GM06990 (cell line): ENCODE results near the gene SNAP29.

ENCODE experiments used
- DNase-seq: peaks from one replicate; pipeline ENCODE4 v3.0.0-alpha.2; 2011; ENCODE audit not compliant: insufficient read length; ENCODE audit errors: extremely low read depth
- H3K27me3 ChIP-seq: replicated peaks from 2 replicates; pipeline ENCODE4 v1.6.0; 2011; ENCODE audit warnings: low read length; ENCODE audit not compliant: control insufficient read depth, insufficient read depth
- H3K36me3 ChIP-seq: 2 replicates; pipeline ENCODE4 v1.5.1; 2011; ENCODE audit warnings: low read length; ENCODE audit not compliant: control insufficient read depth, insufficient read depth
- H3K4me3 ChIP-seq: replicated peaks from 2 replicates; pipeline ENCODE4 v1.5.1; 2011; ENCODE audit warnings: low read depth, mild to moderate bottlenecking, control low read depth, low read length
- CTCF ChIP-seq: IDR thresholded peaks from 2 replicates; pipeline ENCODE4 v1.5.1; 2011; ENCODE audit warnings: low read length, control low read depth, mild to moderate bottlenecking, inconsistent platforms; ENCODE audit not compliant: insufficient read depth, poor library complexity, severe bottlenecking

The SNAP29 gene

GRCh38 chr22:20813056-20813455, 45.8 kb upstream of the SNAP29 start:
- H3K4me3 ChIP-seq: no peak overlapping the region
- no peaks in the 10 kb centered on the region for H3K27me3 ChIP-seq
- no peak for TF ChIP-seq CTCF
- DNase-seq: no peak
- H3K36me3 ChIP-seq: peaks cover 7% of the 10 kb centered on the region

- no peak for TF ChIP-seq CTCF
- Histone ChIP-seq H3K27me3 (no peaks in the 10 kb centered on the region), H3K36me3 (peaks cover 6% of the 10 kb centered on the region), H3K4me3 (no peak overlapping the region)
- DNase-seq: no peak
Measured at GRCh38 chr22:20814221-20814808, 44.5 kb upstream of the SNAP29 start.

- no peak for DNase-seq
- H3K27me3 ChIP-seq: no peaks in the 10 kb centered on the region
- peaks cover 8% of the 10 kb centered on the region for H3K36me3 ChIP-seq
- TF ChIP-seq CTCF: no peak
- no peak overlapping the region for H3K4me3 ChIP-seq
Measured at GRCh38 chr22:20815477-20816050, 43.2 kb upstream of the SNAP29 start.

- no peaks in the 10 kb centered on the region for H3K27me3 ChIP-seq
- H3K36me3 ChIP-seq: peaks cover 6% of the 10 kb centered on the region
- TF ChIP-seq CTCF: no peak
- H3K4me3 ChIP-seq: no peak overlapping the region
- DNase-seq: no peak
Measured at GRCh38 chr22:20816559-20816958, 42.2 kb upstream of the SNAP29 start.

GRCh38 chr22:20818471-20818870, 40.3 kb upstream of the SNAP29 start:
- no peak overlapping the region for H3K4me3 ChIP-seq
- DNase-seq: no peak
- H3K27me3 ChIP-seq: no peaks in the 10 kb centered on the region
- no peak for TF ChIP-seq CTCF
- H3K36me3 ChIP-seq: peaks cover 5% of the 10 kb centered on the region
